HFFc6 (cell line): ENCODE results near the gene SPATA17. TPM values are rescaled to one million over a fixed set of nuclear protein-coding genes. Genes with fewer than 3 reads are reported as not detected.
"Not testable (repeated sequence)": the region's sequence is repeated elsewhere in the genome, so short reads cannot be mapped to it uniquely, and the experiment has no call there.

Experiments used
- DNase-seq: peaks from one replicate; pipeline ENCODE4 v3.0.0-alpha.2; 2018
- H3K27ac Mint-ChIP-seq: 2 replicates; pipeline ENCODE4 v1.8.0; 2020; ENCODE audit warnings: mild to moderate bottlenecking, mixed read lengths
- H3K27me3 Mint-ChIP-seq: 2 replicates; pipeline ENCODE4 v1.8.0; 2021; ENCODE audit warnings: mild to moderate bottlenecking, moderate library complexity, mixed read lengths; ENCODE audit not compliant: insufficient read depth
- H3K36me3 Mint-ChIP-seq: 2 replicates; pipeline ENCODE4 v1.8.0; 2021; ENCODE audit warnings: low read depth, mixed read lengths
- H3K4me1 Mint-ChIP-seq: 2 replicates; pipeline ENCODE4 v1.8.0; 2020; ENCODE audit warnings: low read depth, mixed read lengths
- H3K4me3 Mint-ChIP-seq: 2 replicates; pipeline ENCODE4 v1.8.0; 2020; ENCODE audit warnings: mild to moderate bottlenecking, moderate library complexity, mixed read lengths
- H3K9me3 Mint-ChIP-seq: 2 replicates; pipeline ENCODE4 v1.8.0; 2020; ENCODE audit warnings: mild to moderate bottlenecking, mixed read lengths
- CTCF ChIP-seq: fragments of 200-600 bp; sonication (generic); IDR thresholded peaks from 2 replicates; pipeline ENCODE4 v1.5.0; 2021; ENCODE audit warnings: antibody characterized with exemption, mild to moderate bottlenecking
- total RNA-seq, 6 experiments: library from RNA; stranded (reverse); fragmentation: NEBNext Ultra II Directional; extraction: Animal tissue kit (Norgen Biotek cat#: 25700); gene quantifications; 2 replicates in 1 of 6; 3 replicates in 5 of 6; pipeline ENCODE4 v1.2.3, GENCODE V29; 2021

SPATA17 gene
- total RNA-seq, 6 experiments from 2014 or later, result 0.18 to 0.71 (median 0.37) TPM; not detected in 1

GRCh38 chr1:217674028-217674729 lies 43.0 kb downstream of the SPATA17 start:
- Mint-ChIP-seq H3K4me1 (peaks cover 8% of the 10 kb centered on the region), H3K27me3 (no peaks in the 10 kb centered on the region; the same call in none of the 2 replicates), H3K36me3 (no peaks in the 10 kb centered on the region), H3K4me3 (no peak overlapping the region), H3K27ac (no peak overlapping the region), H3K9me3 (no peaks in the 10 kb centered on the region)
- DNase-seq, result no peak
- no peak for TF ChIP-seq CTCF

- DNase-seq, result no peak
- H3K36me3 Mint-ChIP-seq, result no peaks in the 10 kb centered on the region
- H3K4me3 Mint-ChIP-seq, result no peak overlapping the region
- TF ChIP-seq CTCF, result no peak
- no peaks in the 10 kb centered on the region for H3K4me1 Mint-ChIP-seq
- no peaks in the 10 kb centered on the region for H3K9me3 Mint-ChIP-seq
- H3K27me3 Mint-ChIP-seq, result no peaks in the 10 kb centered on the region; the same call in 1 of the 2 replicates
- no peak overlapping the region for H3K27ac Mint-ChIP-seq
Observed at GRCh38 chr1:217681806-217682205, 50.7 kb downstream of the SPATA17 start.

GRCh38 chr1:217687511-217687910 lies 56.4 kb downstream of the SPATA17 start:
- DNase-seq, result no peak
- no peaks in the 10 kb centered on the region for H3K36me3 Mint-ChIP-seq
- TF ChIP-seq CTCF, result no peak
- H3K27me3 Mint-ChIP-seq, result no peaks in the 10 kb centered on the region
- H3K4me3 Mint-ChIP-seq, result no peak overlapping the region; the same call in 1 of the 2 replicates
- no peak overlapping the region for H3K27ac Mint-ChIP-seq
- no peaks in the 10 kb centered on the region for H3K4me1 Mint-ChIP-seq
- no peaks in the 10 kb centered on the region for H3K9me3 Mint-ChIP-seq

- H3K27me3 Mint-ChIP-seq, H3K9me3 Mint-ChIP-seq, H3K4me1 Mint-ChIP-seq, H3K27ac Mint-ChIP-seq, DNase-seq, H3K4me3 Mint-ChIP-seq, H3K36me3 Mint-ChIP-seq: not testable (repeated sequence)
Observed at GRCh38 chr1:217696140-217696539, 65.0 kb downstream of the SPATA17 start.

GRCh38 chr1:217703326-217703725 lies 72.2 kb downstream of the SPATA17 start:
- Mint-ChIP-seq H3K9me3 (peaks cover 25% of the 10 kb centered on the region), H3K36me3 (no peaks in the 10 kb centered on the region), H3K27me3 (no peaks in the 10 kb centered on the region), H3K4me3 (no peak overlapping the region), H3K4me1 (no peaks in the 10 kb centered on the region), H3K27ac (no peak overlapping the region)
- no peak for TF ChIP-seq CTCF
- no peak for DNase-seq

GRCh38 chr1:217712925-217713597 lies 81.9 kb downstream of the SPATA17 start:
- no peak overlapping the region for H3K4me3 Mint-ChIP-seq
- no peak for TF ChIP-seq CTCF
- no peaks in the 10 kb centered on the region for H3K36me3 Mint-ChIP-seq
- H3K4me1 Mint-ChIP-seq, result no peaks in the 10 kb centered on the region
- no peak for DNase-seq
- no peaks in the 10 kb centered on the region for H3K27me3 Mint-ChIP-seq
- no peak overlapping the region for H3K27ac Mint-ChIP-seq
- H3K9me3 Mint-ChIP-seq, result peaks cover 10% of the 10 kb centered on the region
